Measurements from ENCODE around the gene PIP4P1.

Gene PIP4P1

GRCh38 chr14:20428802-20429201 lies 32.4 kb downstream of the PIP4P1 start:
- TF ChIP-seq CTCF (IDR thresholded peaks at IDR 0.05; ENCODE audit: low read depth, low read length), result no peak
- no peak overlapping the region for H3K4me3 ChIP-seq (ENCODE audit: low read depth, low read length)

DNA sequence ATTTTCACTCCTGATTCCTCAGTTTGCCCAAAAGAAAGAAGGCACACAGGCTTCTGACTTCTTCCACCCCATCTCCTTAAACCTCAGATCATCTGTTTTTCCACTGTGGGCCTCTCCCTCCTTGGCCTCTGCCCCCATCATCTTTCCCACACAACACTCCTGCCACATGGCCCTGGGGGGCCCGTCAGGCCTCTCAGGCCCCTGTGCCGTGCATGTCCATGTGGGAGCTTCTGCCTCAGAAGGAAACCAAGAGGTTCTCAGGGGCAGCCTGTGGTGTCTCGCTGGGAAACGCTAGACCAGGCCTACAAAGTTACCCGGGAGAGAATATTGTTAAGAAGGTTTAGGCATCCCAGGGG lies 33.2 kb downstream of the PIP4P1 start:
- TF ChIP-seq CTCF (IDR thresholded peaks at IDR 0.05; ENCODE audit: low read depth, low read length), result no peak
- no peak overlapping the region for H3K4me3 ChIP-seq (ENCODE audit: low read depth, low read length)

- no peak overlapping the region for H3K4me3 ChIP-seq (ENCODE audit: low read depth, low read length)
- no peak for TF ChIP-seq CTCF (IDR thresholded peaks at IDR 0.05; ENCODE audit: low read depth, low read length)
These were observed 33.8 kb downstream of the PIP4P1 start for GRCh38 chr14:20427231-20428009.

- no peak overlapping the region for H3K4me3 ChIP-seq (ENCODE audit: low read depth, low read length)
- no peak for TF ChIP-seq CTCF (IDR thresholded peaks at IDR 0.05; ENCODE audit: low read depth, low read length)
These were observed 36.4 kb downstream of the PIP4P1 start for GRCh38 chr14:20424851-20425250.

DNA sequence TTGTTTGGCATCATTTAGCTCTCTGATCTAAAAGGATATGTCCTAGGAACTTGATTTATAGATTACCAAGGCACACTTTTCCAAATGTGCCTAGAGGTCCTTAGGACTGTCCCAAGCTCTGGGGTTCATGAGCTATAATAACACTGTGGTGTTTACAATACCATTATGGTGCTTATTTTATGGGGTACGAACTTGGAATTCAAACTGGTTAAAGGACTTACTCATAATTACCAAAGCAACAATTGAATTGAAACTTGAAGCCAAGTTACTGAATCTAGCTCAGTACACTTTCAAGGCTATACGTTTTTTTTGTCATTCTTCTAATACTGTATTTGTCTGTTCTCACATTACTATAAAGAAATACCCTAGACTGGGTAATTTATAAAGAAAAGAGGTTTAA lies 38.3 kb downstream of the PIP4P1 start:
- H3K4me3 ChIP-seq (ENCODE audit: low read depth, low read length), result no peak overlapping the region
- no peak for TF ChIP-seq CTCF (IDR thresholded peaks at IDR 0.05; ENCODE audit: low read depth, low read length)

GRCh38 chr14:20421267-20421666 lies 40.0 kb downstream of the PIP4P1 start:
- H3K4me3 ChIP-seq (ENCODE audit: low read depth, low read length), result no peak overlapping the region
- TF ChIP-seq CTCF (IDR thresholded peaks at IDR 0.05; ENCODE audit: low read depth, low read length), result no peak

DNA sequence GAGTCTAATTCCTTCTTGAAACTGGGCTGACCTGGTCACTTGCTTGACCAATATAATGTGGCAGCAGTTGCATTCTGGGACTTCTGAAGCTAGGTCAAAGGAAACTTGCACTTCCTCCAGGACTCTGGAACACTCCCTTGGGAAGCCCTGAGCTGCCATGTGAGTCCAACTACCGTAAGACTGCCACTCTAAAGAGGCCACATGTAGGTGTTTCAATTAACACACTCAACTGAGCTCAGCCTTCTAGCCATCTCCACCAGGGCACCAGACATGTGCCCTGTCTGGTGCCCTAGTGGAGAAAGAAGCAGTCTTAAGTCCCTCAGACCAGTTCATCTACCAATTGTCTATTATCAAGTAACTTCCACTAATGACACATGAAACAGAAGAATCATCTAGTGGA lies 41.8 kb downstream of the PIP4P1 start:
- no peak for TF ChIP-seq CTCF (IDR thresholded peaks at IDR 0.05; ENCODE audit: low read depth, low read length)

More for the DNA sequence above, 41.8 kb downstream of the PIP4P1 start:
- H3K4me3 ChIP-seq (ENCODE audit: low read depth, low read length), result no peak overlapping the region
